Suprapubic skin (tissue), 4 donors: ENCODE results near the gene PHYHIPL.

ENCODE experiments used
- CTCF ChIP-seq, 2 donors: fragments of 200-600 bp in 1 of 2; fragments of 450-650 bp in 1 of 2; sonication (generic) in 1 of 2; IDR thresholded peaks; one replicate each; pipeline ENCODE4 v1.5.1; 2016 to 2019; ENCODE audit warnings: antibody characterized with exemption in 2 of 2, mild to moderate bottlenecking in 1 of 2, moderate library complexity in 1 of 2
- EP300 ChIP-seq: sonication (generic); formaldehyde crosslinking; IDR thresholded peaks from one replicate; pipeline ENCODE4 v1.6.1; 2017; ENCODE audit warnings: antibody characterized with exemption
- POLR2A ChIP-seq, 2 donors: fragments of 450-650 bp; IDR thresholded peaks; one replicate each; pipeline ENCODE4 v1.6.1; 2017; ENCODE audit warnings: antibody characterized with exemption in 2 of 2, mild to moderate bottlenecking in 2 of 2, moderate library complexity in 2 of 2
- POLR2AphosphoS5 ChIP-seq, 3 donors: sonication (generic); formaldehyde crosslinking; IDR thresholded peaks; one replicate each; pipeline ENCODE4 v1.6.1; 2017; ENCODE audit warnings: antibody characterized with exemption in 3 of 3

DNA sequence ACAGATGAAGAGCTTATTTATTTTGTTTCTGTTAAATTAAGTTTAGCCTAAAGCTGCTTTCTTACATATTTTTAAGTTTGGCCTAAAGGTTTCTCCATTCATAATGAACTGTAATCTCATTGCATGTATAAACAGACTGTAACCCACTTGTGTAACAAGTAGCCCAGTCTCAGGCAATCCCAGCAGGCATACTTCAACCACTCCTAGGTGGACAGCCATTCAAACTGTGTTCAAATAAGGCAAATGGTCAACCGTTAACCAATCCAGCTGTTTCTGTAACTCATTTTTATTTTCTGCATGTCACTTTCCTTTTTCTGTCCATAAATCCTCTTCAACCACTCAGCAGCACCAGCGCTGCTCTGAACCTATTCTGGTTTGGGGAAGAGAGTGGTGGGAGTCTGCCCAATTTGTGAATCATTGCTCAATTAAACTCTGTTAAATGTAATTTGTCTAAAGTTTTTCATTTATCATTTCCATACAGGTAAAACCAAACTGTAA, 35.9 kb downstream of the PHYHIPL start:
- no peak for TF ChIP-seq CTCF (IDR thresholded peaks at IDR 0.05)
- TF ChIP-seq POLR2AphosphoS5 (IDR thresholded peaks at IDR 0.05) = no peak
- no peak for TF ChIP-seq POLR2A (IDR thresholded peaks at IDR 0.05)
- TF ChIP-seq EP300 = no peak
